Dendritic cell treated with granulocyte-macrophage colony-stimulating factor and Interleukin-4, amounts not matched to agents 40 ng/mL and 50 ng/mL, for 4 days (primary cell): Measurements from ENCODE around the gene CFL1.

Experiments used
- H3K27ac Mint-ChIP-seq: one replicate; pipeline ENCODE4 v1.8.0; 2022; ENCODE audit warnings: mild to moderate bottlenecking, mixed read lengths
- H3K27me3 Mint-ChIP-seq: one replicate; pipeline ENCODE4 v1.8.0; 2022; ENCODE audit warnings: mild to moderate bottlenecking, mixed read lengths
- H3K36me3 Mint-ChIP-seq: one replicate; pipeline ENCODE4 v1.8.0; 2022; ENCODE audit warnings: low read depth, mixed read lengths
- H3K4me1 Mint-ChIP-seq: one replicate; pipeline ENCODE4 v1.8.0; 2022; ENCODE audit warnings: low read depth, mixed read lengths
- H3K4me3 Mint-ChIP-seq: one replicate; pipeline ENCODE4 v1.8.0; 2022; ENCODE audit warnings: mild to moderate bottlenecking, moderate library complexity, mixed read lengths
- H3K9me3 Mint-ChIP-seq: one replicate; pipeline ENCODE4 v1.8.0; 2022; ENCODE audit warnings: mixed read lengths
- intact Hi-C: fragments of 100-400 bp; cut with micrococcal nuclease; formaldehyde crosslinking; loops from one replicate; pipeline ENCODE4 v1.15.0; 2022

The CFL1 gene

GRCh38 chr11:65868907-65869306 lies 10.9 kb upstream of the CFL1 start:
- Mint-ChIP-seq H3K27me3 (peaks cover 25% of the 10 kb centered on the region), H3K4me3 (no peak overlapping the region), H3K27ac (no peak overlapping the region), H3K36me3 (peaks cover 55% of the 10 kb centered on the region), H3K9me3 (no peaks in the 10 kb centered on the region), H3K4me1 (peaks cover 63% of the 10 kb centered on the region)
- intact Hi-C loops, result no loop called here

- no peaks in the 10 kb centered on the region for H3K9me3 Mint-ChIP-seq
- intact Hi-C loops, result no loop called here
- peaks cover 63% of the 10 kb centered on the region for H3K4me1 Mint-ChIP-seq
- H3K4me3 Mint-ChIP-seq, result no peak overlapping the region
- no peak overlapping the region for H3K27ac Mint-ChIP-seq
- peaks cover 58% of the 10 kb centered on the region for H3K36me3 Mint-ChIP-seq
- H3K27me3 Mint-ChIP-seq, result peaks cover 22% of the 10 kb centered on the region
Observed at GRCh38 chr11:65868076-65868667, 10.2 kb upstream of the CFL1 start.

- H3K4me1 Mint-ChIP-seq, result peaks cover 65% of the 10 kb centered on the region
- H3K27me3 Mint-ChIP-seq, result peaks cover 18% of the 10 kb centered on the region
- no peaks in the 10 kb centered on the region for H3K9me3 Mint-ChIP-seq
- H3K36me3 Mint-ChIP-seq, result peaks cover 61% of the 10 kb centered on the region
- no peak overlapping the region for H3K4me3 Mint-ChIP-seq
- intact Hi-C loops, result no loop called here
- no peak overlapping the region for H3K27ac Mint-ChIP-seq
Observed at GRCh38 chr11:65867284-65868071, 9.5 kb upstream of the CFL1 start.

- peaks cover 66% of the 10 kb centered on the region for H3K4me1 Mint-ChIP-seq
- peaks cover 68% of the 10 kb centered on the region for H3K36me3 Mint-ChIP-seq
- no peaks in the 10 kb centered on the region for H3K9me3 Mint-ChIP-seq
- H3K27me3 Mint-ChIP-seq, result peaks cover 14% of the 10 kb centered on the region
- intact Hi-C loops, result no loop called here
- no peak overlapping the region for H3K4me3 Mint-ChIP-seq
- no peak overlapping the region for H3K27ac Mint-ChIP-seq
Observed at GRCh38 chr11:65866509-65867283, 8.7 kb upstream of the CFL1 start.

- Mint-ChIP-seq H3K4me3 (no peak overlapping the region), H3K9me3 (no peaks in the 10 kb centered on the region), H3K27me3 (peaks cover 12% of the 10 kb centered on the region), H3K4me1 (peaks cover 65% of the 10 kb centered on the region), H3K36me3 (peaks cover 79% of the 10 kb centered on the region), H3K27ac (no peak overlapping the region)
- intact Hi-C loops, result no loop called here
Observed at GRCh38 chr11:65865550-65866172, 7.7 kb upstream of the CFL1 start.

- no peak overlapping the region for H3K4me3 Mint-ChIP-seq
- no peak overlapping the region for H3K27ac Mint-ChIP-seq
- H3K4me1 Mint-ChIP-seq, result peaks cover 61% of the 10 kb centered on the region
- peaks cover 6% of the 10 kb centered on the region for H3K27me3 Mint-ChIP-seq
- no peaks in the 10 kb centered on the region for H3K9me3 Mint-ChIP-seq
- intact Hi-C loops, result no loop called here
- H3K36me3 Mint-ChIP-seq, result peaks cover 86% of the 10 kb centered on the region
Observed at GRCh38 chr11:65864706-65865471, 6.9 kb upstream of the CFL1 start.

GRCh38 chr11:65863889-65864705 lies 6.1 kb upstream of the CFL1 start:
- H3K4me1 Mint-ChIP-seq, result peaks cover 62% of the 10 kb centered on the region
- peaks cover 90% of the 10 kb centered on the region for H3K36me3 Mint-ChIP-seq
- no peak overlapping the region for H3K27ac Mint-ChIP-seq
- H3K9me3 Mint-ChIP-seq, result no peaks in the 10 kb centered on the region
- no peak overlapping the region for H3K4me3 Mint-ChIP-seq
- no peaks in the 10 kb centered on the region for H3K27me3 Mint-ChIP-seq
- intact Hi-C loops, result no loop called here

- H3K36me3 Mint-ChIP-seq, result peaks cover 92% of the 10 kb centered on the region
- intact Hi-C loops, result no loop called here
- H3K4me1 Mint-ChIP-seq, result peaks cover 71% of the 10 kb centered on the region
- peak overlapping the region; percentile 1 for H3K27ac Mint-ChIP-seq
- no peaks in the 10 kb centered on the region for H3K27me3 Mint-ChIP-seq
- H3K9me3 Mint-ChIP-seq, result no peaks in the 10 kb centered on the region
- no peak overlapping the region for H3K4me3 Mint-ChIP-seq
Observed at GRCh38 chr11:65862941-65863888, 5.2 kb upstream of the CFL1 start.

- intact Hi-C loops, result no loop called here
- H3K4me1 Mint-ChIP-seq, result peaks cover 64% of the 10 kb centered on the region
- H3K27me3 Mint-ChIP-seq, result no peaks in the 10 kb centered on the region
- peak overlapping the region; percentile 1 for H3K27ac Mint-ChIP-seq
- no peaks in the 10 kb centered on the region for H3K9me3 Mint-ChIP-seq
- H3K36me3 Mint-ChIP-seq, result peaks cover 88% of the 10 kb centered on the region
- no peak overlapping the region for H3K4me3 Mint-ChIP-seq
Observed at GRCh38 chr11:65862191-65862735, 4.3 kb upstream of the CFL1 start.

GRCh38 chr11:65861533-65862183 lies 3.7 kb upstream of the CFL1 start:
- H3K27ac Mint-ChIP-seq, result peak overlapping the region; percentile 96
- H3K27me3 Mint-ChIP-seq, result no peaks in the 10 kb centered on the region
- H3K9me3 Mint-ChIP-seq, result no peaks in the 10 kb centered on the region
- H3K4me1 Mint-ChIP-seq, result peaks cover 61% of the 10 kb centered on the region
- peaks cover 88% of the 10 kb centered on the region for H3K36me3 Mint-ChIP-seq
- intact Hi-C loops, result no loop called here
- peak overlapping the region; percentile 82 for H3K4me3 Mint-ChIP-seq

GRCh38 chr11:65861165-65861505 lies 3.2 kb upstream of the CFL1 start:
- Mint-ChIP-seq H3K4me1 (peaks cover 63% of the 10 kb centered on the region), H3K27ac (peak overlapping the region; percentile 96), H3K27me3 (no peaks in the 10 kb centered on the region), H3K9me3 (no peaks in the 10 kb centered on the region), H3K4me3 (peak overlapping the region; percentile 82), H3K36me3 (peaks cover 89% of the 10 kb centered on the region)
- intact Hi-C loops, result no loop called here
